ENCODE data around the gene FAM83E. TPM values are rescaled to one million over a fixed set of nuclear protein-coding genes. Genes with fewer than 3 reads are reported as not detected.

Gene FAM83E
- polyA plus RNA-seq, 2 of the 4 experiments (the other 2 are of a cell fraction) = 0.16 to 0.41 TPM

DNA sequence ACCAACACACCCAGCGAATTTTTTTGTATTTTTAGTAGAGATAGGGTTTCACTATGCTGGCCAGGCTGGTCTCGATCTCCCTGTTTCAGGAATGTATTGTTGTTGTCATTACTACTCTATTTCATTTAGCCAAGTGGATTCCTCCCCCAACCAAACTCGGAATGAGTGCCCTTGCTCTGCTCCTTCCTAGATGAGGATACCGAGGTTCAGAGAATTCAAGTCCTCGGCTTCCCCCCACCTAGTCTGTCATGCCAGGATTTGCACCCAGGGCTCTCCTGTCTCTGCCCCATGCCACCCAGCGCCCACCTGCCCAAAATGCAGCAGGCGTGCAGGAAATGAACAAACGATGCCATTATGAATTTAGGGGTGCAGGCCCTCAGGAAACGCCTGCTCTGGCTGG, 11.9 kb downstream of the FAM83E start:
- H3K27ac ChIP-seq = peak overlapping the region in 1 of 2 experiments; percentile 66; a peak in 2 of 6 replicates
- no peaks in the 10 kb centered on the region for H3K9me3 ChIP-seq
- no peak overlapping the region; the same call in 2 of the 3 replicates for H3K4me2 ChIP-seq
- no peak for DNase-seq (ENCODE audit: low read depth in 1 of 2, low spot score in 1 of 2)
- H3K4me3 ChIP-seq = no peak overlapping the region
- WGBS (ENCODE audit: missing lambda C conversion rate) = 75% methylated on average over 9 of the region's 9 CpGs
- H3K4me1 ChIP-seq = peaks cover 14% of the 10 kb centered on the region
- peak; percentile 73 for FAIRE-seq
- TF ChIP-seq, protein P1, sequence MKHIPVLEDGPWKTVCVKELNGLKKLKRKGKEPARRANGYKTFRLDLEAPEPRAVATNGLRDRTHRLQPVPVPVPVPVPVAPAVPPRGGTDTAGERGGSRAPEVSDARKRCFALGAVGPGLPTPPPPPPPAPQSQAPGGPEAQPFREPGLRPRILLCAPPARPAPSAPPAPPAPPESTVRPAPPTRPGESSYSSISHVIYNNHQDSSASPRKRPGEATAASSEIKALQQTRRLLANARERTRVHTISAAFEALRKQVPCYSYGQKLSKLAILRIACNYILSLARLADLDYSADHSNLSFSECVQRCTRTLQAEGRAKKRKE (CRISPR knock-in tag; IDR thresholded peaks at IDR 0.05; ENCODE audit: low read depth) = no peak
- TF ChIP-seq NFE2L2 (conservative IDR thresholded peaks at IDR 0.05; ENCODE audit: low read length) = no peak
- no peak for TF ChIP-seq HOXB5 (CRISPR knock-in tag; IDR thresholded peaks at IDR 0.05)
- TF ChIP-seq GATA3 (IDR thresholded peaks at IDR 0.05; ENCODE audit: borderline replicate concordance) = no peak
- TF ChIP-seq KDM5A (IDR thresholded peaks at IDR 0.05) = no peak
- no peak for TF ChIP-seq EHF (CRISPR knock-in tag; IDR thresholded peaks at IDR 0.05)
- TF ChIP-seq RNF2 (IDR thresholded peaks at IDR 0.05; ENCODE audit: borderline replicate concordance, low read depth) = no peak
- TF ChIP-seq HEYL (CRISPR knock-in tag; IDR thresholded peaks at IDR 0.05) = no peak
- no peak for TF ChIP-seq CBX8 (IDR thresholded peaks at IDR 0.05)
- TF ChIP-seq ESRRA (IDR thresholded peaks at IDR 0.05; ENCODE audit: borderline replicate concordance, low read length) = no peak
- no peak for TF ChIP-seq MYC (IDR thresholded peaks at IDR 0.05; ENCODE audit: borderline replicate concordance, low read length)
- TF ChIP-seq POLR2AphosphoS2 (conservative IDR thresholded peaks at IDR 0.05; ENCODE audit: low read length) = no peak
- no peak for TF ChIP-seq NR3C1 (IDR thresholded peaks at IDR 0.05)
- TF ChIP-seq BHLHE40 (IDR thresholded peaks at IDR 0.05; ENCODE audit: low read depth, low read length) = no peak
- TF ChIP-seq MAZ (IDR thresholded peaks at IDR 0.05; ENCODE audit: borderline replicate concordance, low read depth, low read length) = no peak
- ChIA-PET POLR2A (interaction anchor here (0.7 kb wide), 1 partner anchor 13 kb away, joined by 3 read pairs; no protein-coding TSS in a partner anchor), CTCF (interaction anchor here (0.7 to 18.9 kb wide), 2 partner anchors 14 to 15 kb away, joined by 3 to 396 read pairs; no protein-coding TSS in a partner anchor)
- no peak for ATAC-seq

DNA sequence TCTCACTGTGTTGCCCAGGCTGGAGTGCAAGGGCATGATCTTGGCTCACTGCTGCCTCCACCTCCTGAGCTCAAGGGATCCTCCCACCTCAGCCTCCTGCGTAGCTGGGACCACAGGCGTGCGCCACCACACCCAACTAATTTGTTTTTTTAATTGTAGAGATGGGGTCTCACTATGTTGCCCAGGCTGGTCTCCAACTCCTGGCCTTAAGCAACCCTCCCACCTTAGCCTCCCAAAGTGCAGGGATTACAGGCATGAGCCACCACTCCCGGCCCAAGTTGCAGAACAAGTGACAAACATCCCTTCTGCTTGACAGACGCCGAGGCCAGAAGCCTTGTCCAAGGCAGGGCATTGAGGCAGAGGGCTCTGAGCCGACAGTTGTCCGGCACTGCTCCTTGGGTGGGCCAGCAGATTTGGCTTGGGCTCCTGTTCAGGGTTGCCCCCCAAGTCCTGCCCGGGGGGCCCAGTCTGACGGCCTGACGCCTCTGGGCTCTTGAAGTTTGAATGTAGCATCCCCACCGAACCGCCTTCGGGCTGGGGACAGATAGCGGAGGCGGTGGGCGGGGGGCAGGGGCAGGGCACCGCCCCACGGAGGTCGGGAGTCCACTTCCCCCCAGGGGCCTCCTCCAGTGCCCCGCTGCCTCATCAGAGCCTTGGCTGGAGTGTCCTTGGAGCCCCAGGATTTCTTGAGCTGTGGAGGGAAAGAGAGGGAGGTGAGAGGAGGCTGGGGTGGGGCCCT, 14.0 kb downstream of the FAM83E start:
- TF ChIP-seq HDAC2 (IDR thresholded peaks at IDR 0.05) (no peak), KDM1A (IDR thresholded peaks at IDR 0.05; ENCODE audit: low read depth) (no peak), FOSB (CRISPR knock-in tag; IDR thresholded peaks at IDR 0.05) (no peak), CBX8 (IDR thresholded peaks at IDR 0.05) (no peak), SREBF2 (IDR thresholded peaks at IDR 0.05) (no peak), RAD21 (conservative IDR thresholded peaks at IDR 0.05 in 1 of 2, IDR thresholded peaks at IDR 0.05 in 1 of 2) (no peak)
- TF ChIP-seq, protein P2, sequence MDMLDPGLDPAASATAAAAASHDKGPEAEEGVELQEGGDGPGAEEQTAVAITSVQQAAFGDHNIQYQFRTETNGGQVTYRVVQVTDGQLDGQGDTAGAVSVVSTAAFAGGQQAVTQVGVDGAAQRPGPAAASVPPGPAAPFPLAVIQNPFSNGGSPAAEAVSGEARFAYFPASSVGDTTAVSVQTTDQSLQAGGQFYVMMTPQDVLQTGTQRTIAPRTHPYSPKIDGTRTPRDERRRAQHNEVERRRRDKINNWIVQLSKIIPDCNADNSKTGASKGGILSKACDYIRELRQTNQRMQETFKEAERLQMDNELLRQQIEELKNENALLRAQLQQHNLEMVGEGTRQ (IDR thresholded peaks at IDR 0.05) = no peak
- TF ChIP-seq, protein P3, sequence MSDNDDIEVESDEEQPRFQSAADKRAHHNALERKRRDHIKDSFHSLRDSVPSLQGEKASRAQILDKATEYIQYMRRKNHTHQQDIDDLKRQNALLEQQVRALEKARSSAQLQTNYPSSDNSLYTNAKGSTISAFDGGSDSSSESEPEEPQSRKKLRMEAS (IDR thresholded peaks at IDR 0.05) = no peak
- TF ChIP-seq, protein P4, sequence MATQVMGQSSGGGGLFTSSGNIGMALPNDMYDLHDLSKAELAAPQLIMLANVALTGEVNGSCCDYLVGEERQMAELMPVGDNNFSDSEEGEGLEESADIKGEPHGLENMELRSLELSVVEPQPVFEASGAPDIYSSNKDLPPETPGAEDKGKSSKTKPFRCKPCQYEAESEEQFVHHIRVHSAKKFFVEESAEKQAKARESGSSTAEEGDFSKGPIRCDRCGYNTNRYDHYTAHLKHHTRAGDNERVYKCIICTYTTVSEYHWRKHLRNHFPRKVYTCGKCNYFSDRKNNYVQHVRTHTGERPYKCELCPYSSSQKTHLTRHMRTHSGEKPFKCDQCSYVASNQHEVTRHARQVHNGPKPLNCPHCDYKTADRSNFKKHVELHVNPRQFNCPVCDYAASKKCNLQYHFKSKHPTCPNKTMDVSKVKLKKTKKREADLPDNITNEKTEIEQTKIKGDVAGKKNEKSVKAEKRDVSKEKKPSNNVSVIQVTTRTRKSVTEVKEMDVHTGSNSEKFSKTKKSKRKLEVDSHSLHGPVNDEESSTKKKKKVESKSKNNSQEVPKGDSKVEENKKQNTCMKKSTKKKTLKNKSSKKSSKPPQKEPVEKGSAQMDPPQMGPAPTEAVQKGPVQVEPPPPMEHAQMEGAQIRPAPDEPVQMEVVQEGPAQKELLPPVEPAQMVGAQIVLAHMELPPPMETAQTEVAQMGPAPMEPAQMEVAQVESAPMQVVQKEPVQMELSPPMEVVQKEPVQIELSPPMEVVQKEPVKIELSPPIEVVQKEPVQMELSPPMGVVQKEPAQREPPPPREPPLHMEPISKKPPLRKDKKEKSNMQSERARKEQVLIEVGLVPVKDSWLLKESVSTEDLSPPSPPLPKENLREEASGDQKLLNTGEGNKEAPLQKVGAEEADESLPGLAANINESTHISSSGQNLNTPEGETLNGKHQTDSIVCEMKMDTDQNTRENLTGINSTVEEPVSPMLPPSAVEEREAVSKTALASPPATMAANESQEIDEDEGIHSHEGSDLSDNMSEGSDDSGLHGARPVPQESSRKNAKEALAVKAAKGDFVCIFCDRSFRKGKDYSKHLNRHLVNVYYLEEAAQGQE (IDR thresholded peaks at IDR 0.05) = no peak
- TF ChIP-seq, protein P5, sequence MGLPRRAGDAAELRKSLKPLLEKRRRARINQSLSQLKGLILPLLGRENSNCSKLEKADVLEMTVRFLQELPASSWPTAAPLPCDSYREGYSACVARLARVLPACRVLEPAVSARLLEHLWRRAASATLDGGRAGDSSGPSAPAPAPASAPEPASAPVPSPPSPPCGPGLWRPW (IDR thresholded peaks at IDR 0.05) = no peak
- Histone ChIP-seq H3K4me2 (no peak overlapping the region), H3K4me1 (peaks cover 14% of the 10 kb centered on the region), H3K4me3 (no peak overlapping the region), H3K9me3 (no peaks in the 10 kb centered on the region), H3K27ac (peak overlapping the region in 1 of 2 experiments; percentile 77; a peak in 1 of 6 replicates)
- WGBS (ENCODE audit: missing lambda C conversion rate) = 85% methylated on average over 17 of the region's 21 CpGs
- no peak for FAIRE-seq
- POLR2A ChIA-PET = interaction anchor here (1.7 kb wide), 1 partner anchor 18 kb away, joined by 5 read pairs; the partner anchor contains the start of genes RPL18 and SPHK2
- no peak for DNase-seq (ENCODE audit: low read depth in 1 of 2, low spot score in 1 of 2)
- ATAC-seq = no peak
- CTCF ChIA-PET = interaction anchor here (0.6 to 18.9 kb wide), 11 partner anchors 8 to 335 kb away, joined by 3 to 396 read pairs (median 4); no protein-coding TSS in a partner anchor
